Measurements from ENCODE around the gene ERCC3. TPM values are rescaled to one million over a fixed set of nuclear protein-coding genes. Genes with fewer than 3 reads are reported as not detected.
"Not testable (repeated sequence)": the region's sequence is repeated elsewhere in the genome, so short reads cannot be mapped to it uniquely, and the experiment has no call there.

Gene ERCC3
- total and polyA plus RNA-seq, 12 donors, result 15.8 to 27.4 (median 22.8) TPM

DNA sequence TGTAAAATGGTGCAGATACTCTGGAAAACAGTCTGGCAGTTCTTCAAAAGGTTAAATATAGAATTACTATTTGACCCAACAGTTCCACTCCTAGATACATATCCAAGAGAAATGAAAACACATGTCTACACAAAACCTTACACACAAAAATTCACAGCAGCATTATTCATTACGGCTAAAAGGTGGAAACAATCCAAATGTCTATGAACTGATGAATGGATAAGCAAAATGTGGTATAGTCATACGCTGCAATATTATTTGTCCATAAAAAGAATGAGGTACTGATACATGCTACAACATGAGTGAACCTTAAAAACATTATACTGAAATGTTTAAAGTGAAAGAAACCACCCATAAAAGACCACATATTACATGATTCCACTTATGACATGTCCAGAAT lies 77.8 kb downstream of the ERCC3 start:
- WGBS, 2 donors, result 81 to 82% methylated on average over 2 of the region's 2 CpGs
- no peaks in the 10 kb centered on the region for H3K36me3 ChIP-seq

DNA sequence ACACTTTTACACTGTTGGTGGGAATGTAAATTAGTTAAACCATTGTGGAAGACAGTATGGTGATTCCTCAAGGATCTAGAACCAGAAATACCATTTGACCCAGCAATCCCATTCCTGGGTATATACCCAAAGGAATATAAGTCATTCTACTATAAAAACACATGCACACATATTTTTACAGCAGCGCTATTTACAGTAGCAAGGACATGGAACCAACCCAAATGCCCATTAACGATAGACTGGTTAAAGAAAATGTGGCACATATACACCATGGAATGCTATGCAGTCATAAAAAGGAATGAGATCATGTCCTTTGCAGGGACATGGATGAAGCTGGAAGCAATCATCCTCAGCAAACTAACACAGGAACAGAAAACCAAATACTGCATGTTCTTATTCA lies 79.7 kb downstream of the ERCC3 start:
- H3K36me3 ChIP-seq; ATAC-seq; H3K27ac ChIP-seq; H3K4me1 ChIP-seq; intact Hi-C loops (cut with DNase I); DNase-seq; H3K4me3 ChIP-seq: not testable (repeated sequence)
- WGBS, 2 donors, result 90% methylated on average over 2 of the region's 2 CpGs
- Histone ChIP-seq H3K27me3 (peaks cover 3 to 50% (median 23%) of the 10 kb centered on the region in 7 donors), H3K9me3 (peaks cover 0 to 21% (median 2%) of the 10 kb centered on the region in 11 donors)

More for the DNA sequence above, 77.8 kb downstream of the ERCC3 start:
- H3K9me3 ChIP-seq, result peaks cover 0 to 21% (median 2%) of the 10 kb centered on the region in 11 donors
- H3K4me1 ChIP-seq, result peaks cover 5 to 22% (median 17%) of the 10 kb centered on the region in 9 donors
- no peak for DNase-seq
- H3K4me3 ChIP-seq, result no peak overlapping the region
- ATAC-seq, result no peak
- H3K27ac ChIP-seq, result no peak overlapping the region
- peaks cover 7 to 64% (median 40%) of the 10 kb centered on the region in 7 donors for H3K27me3 ChIP-seq
- TF ChIP-seq, protein P1, sequence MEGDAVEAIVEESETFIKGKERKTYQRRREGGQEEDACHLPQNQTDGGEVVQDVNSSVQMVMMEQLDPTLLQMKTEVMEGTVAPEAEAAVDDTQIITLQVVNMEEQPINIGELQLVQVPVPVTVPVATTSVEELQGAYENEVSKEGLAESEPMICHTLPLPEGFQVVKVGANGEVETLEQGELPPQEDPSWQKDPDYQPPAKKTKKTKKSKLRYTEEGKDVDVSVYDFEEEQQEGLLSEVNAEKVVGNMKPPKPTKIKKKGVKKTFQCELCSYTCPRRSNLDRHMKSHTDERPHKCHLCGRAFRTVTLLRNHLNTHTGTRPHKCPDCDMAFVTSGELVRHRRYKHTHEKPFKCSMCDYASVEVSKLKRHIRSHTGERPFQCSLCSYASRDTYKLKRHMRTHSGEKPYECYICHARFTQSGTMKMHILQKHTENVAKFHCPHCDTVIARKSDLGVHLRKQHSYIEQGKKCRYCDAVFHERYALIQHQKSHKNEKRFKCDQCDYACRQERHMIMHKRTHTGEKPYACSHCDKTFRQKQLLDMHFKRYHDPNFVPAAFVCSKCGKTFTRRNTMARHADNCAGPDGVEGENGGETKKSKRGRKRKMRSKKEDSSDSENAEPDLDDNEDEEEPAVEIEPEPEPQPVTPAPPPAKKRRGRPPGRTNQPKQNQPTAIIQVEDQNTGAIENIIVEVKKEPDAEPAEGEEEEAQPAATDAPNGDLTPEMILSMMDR (IDR thresholded peaks at IDR 0.05), result no peak
- intact Hi-C loops (cut with DNase I), result no loop called here

DNA sequence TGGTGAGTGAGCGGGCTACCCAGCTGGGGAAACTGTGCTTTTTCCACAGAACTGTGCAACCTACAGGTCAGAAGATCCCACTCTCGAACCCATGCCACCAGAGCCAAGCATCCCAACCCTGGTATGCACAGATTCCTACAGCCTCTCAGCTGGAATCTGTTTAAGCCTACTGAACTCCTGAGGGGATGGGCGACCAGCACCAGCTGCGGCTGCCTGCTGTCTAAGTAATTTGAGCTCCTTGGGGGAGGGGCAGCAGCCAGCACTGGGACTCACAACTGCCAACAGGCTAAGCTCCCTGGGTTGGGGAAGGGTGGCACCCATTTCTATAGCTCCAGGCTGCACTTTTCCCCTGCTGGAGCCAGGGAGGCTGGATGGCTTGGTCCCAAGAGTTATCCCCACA lies 85.6 kb downstream of the ERCC3 start:
- TF ChIP-seq, protein P1 (IDR thresholded peaks at IDR 0.05), result no peak
- ATAC-seq (no peak), DNase-seq (no peak)
- WGBS, 2 donors, result 56 to 60% methylated on average over 4 of the region's 4 CpGs
- Histone ChIP-seq H3K27ac (no peak overlapping the region), H3K4me3 (no peak overlapping the region), H3K4me1 (peaks cover 0 to 3% (median 0%) of the 10 kb centered on the region in 9 donors), H3K36me3 (no peaks in the 10 kb centered on the region), H3K27me3 (peaks cover 0 to 50% (median 14%) of the 10 kb centered on the region in 7 donors), H3K9me3 (peaks cover 0 to 12% (median 0%) of the 10 kb centered on the region in 11 donors)
- intact Hi-C loops (cut with DNase I), result no loop called here

Other genes with a start within 250 kb of the ERCC3 start
- gene BIN1, start 187.0 kb downstream of the ERCC3 start, total RNA-seq, result 10 to 100 TPM; 11.9 to 21.7 (median 16.5) TPM
- 10 to 100 TPM in 1 of 2 donors, 1 to 10 TPM in 1; 8.4 to 10.9 TPM for gene BIN1, start 187.0 kb downstream of the ERCC3 start, polyA plus RNA-seq
- under 1 TPM in 4 of 10 donors, not detected in 6; 0.10 to 0.20 (median 0.13) TPM for gene CYP27C1, start 73.8 kb downstream of the ERCC3 start, total RNA-seq
- under 1 TPM; 0.07 to 0.15 TPM for gene CYP27C1, start 73.8 kb downstream of the ERCC3 start, polyA plus RNA-seq
- 10 to 100 TPM; 20.8 to 30.9 (median 26.4) TPM for gene MAP3K2, start 93.8 kb upstream of the ERCC3 start, total RNA-seq
- 1 to 10 TPM; 2.9 to 8.8 TPM for gene MAP3K2, start 93.8 kb upstream of the ERCC3 start, polyA plus RNA-seq
- not detected for gene PROC, start 124.3 kb upstream of the ERCC3 start, total RNA-seq
- gene PROC, start 124.3 kb upstream of the ERCC3 start, polyA plus RNA-seq, result not detected
- 10 to 100 TPM; 37.6 to 64.8 (median 46.4) TPM for gene IWS1, start 232.3 kb upstream of the ERCC3 start, total RNA-seq
- gene IWS1, start 232.3 kb upstream of the ERCC3 start, polyA plus RNA-seq, result 10 to 100 TPM; 37.4 to 51.6 TPM
- 1 to 10 TPM in 3 of 10 donors, under 1 TPM in 7; 0.42 to 1.4 (median 0.77) TPM for gene MYO7B, start 241.5 kb upstream of the ERCC3 start, total RNA-seq
- gene MYO7B, start 241.5 kb upstream of the ERCC3 start, polyA plus RNA-seq, result 1 to 10 TPM; 1.4 to 2.3 TPM

All from heart right ventricle (tissue), 16 donors.